ENCODE data around the gene TBCE. TPM values are rescaled to one million over a fixed set of nuclear protein-coding genes. Genes with fewer than 3 reads are reported as not detected.

TBCE gene
- total and polyA plus RNA-seq, 8 donors = 19.6 to 65.8 (median 50.1) TPM

- TF ChIP-seq CTCF (IDR thresholded peaks at IDR 0.05) = peak in 1 of 2 donors; percentile 28
- Histone ChIP-seq H3K27ac (peak within 1 kb of the TSS; percentile 96 to 97), H3K27me3 (no peaks in the 10 kb centered on the region), H3K36me3 (no peaks in the 10 kb centered on the region), H3K4me3 (peak within 1 kb of the TSS; percentile 85 to 99), H3K9me3 (no peaks in the 10 kb centered on the region), H3K4me1 (peaks cover 33 to 70% of the 10 kb centered on the region in 2 donors)
- DNase-seq = peak; percentile 98 to 99 (median 98)
- ATAC-seq = peak; percentile 90
- intact Hi-C loops (cut with DNase I) = no loop called here
Measured at GRCh38 chr1:235328271-235329138, 38.7 kb upstream of the TBCE start, which contains the start of gene GGPS1. Gene GGPS1 (plus strand): TSS chr1:235328570. CDS start chr1:235335265, 6,695 bp downstream.

- intact Hi-C loops (cut with DNase I) = no loop called here
Measured at GRCh38 chr1:235329139-235329902, 37.9 kb upstream of the TBCE start.

GRCh38 chr1:235330918-235331285, 36.3 kb upstream of the TBCE start:
- H3K4me3 ChIP-seq = peak overlapping the region in 1 of 2 donors; percentile 99
- no peak for ATAC-seq

More at GRCh38 chr1:235329139-235329902, 37.9 kb upstream of the TBCE start:
- Histone ChIP-seq H3K36me3 (no peaks in the 10 kb centered on the region), H3K9me3 (no peaks in the 10 kb centered on the region), H3K4me3 (peak overlapping the region; percentile 58 to 99), H3K27ac (peak overlapping the region; percentile 93 to 97), H3K4me1 (peaks cover 33 to 66% of the 10 kb centered on the region in 2 donors), H3K27me3 (no peaks in the 10 kb centered on the region)
- ATAC-seq = peak; percentile 3
- DNase-seq = peak in 3 of 4 donors; percentile 35 to 51 (median 41)
- TF ChIP-seq CTCF (IDR thresholded peaks at IDR 0.05) = no peak

GRCh38 chr1:235331401-235331800, 35.8 kb upstream of the TBCE start:
- ATAC-seq = no peak
- no peak for DNase-seq
- no peak overlapping the region for H3K4me3 ChIP-seq
- H3K27ac ChIP-seq = no peak overlapping the region
- intact Hi-C loops (cut with DNase I) = no loop called here
- no peaks in the 10 kb centered on the region for H3K27me3 ChIP-seq
- no peaks in the 10 kb centered on the region for H3K9me3 ChIP-seq
- H3K4me1 ChIP-seq = peaks cover 14 to 49% of the 10 kb centered on the region in 2 donors
- TF ChIP-seq CTCF (IDR thresholded peaks at IDR 0.05) = no peak
- peaks cover 0 to 13% of the 10 kb centered on the region in 2 donors for H3K36me3 ChIP-seq

More at GRCh38 chr1:235330918-235331285, 36.3 kb upstream of the TBCE start:
- Histone ChIP-seq H3K9me3 (no peaks in the 10 kb centered on the region), H3K27ac (peak overlapping the region in 1 of 2 donors; percentile 97), H3K4me1 (peaks cover 18 to 51% of the 10 kb centered on the region in 2 donors), H3K36me3 (peaks cover 0 to 8% of the 10 kb centered on the region in 2 donors), H3K27me3 (no peaks in the 10 kb centered on the region)
- intact Hi-C loops (cut with DNase I) = no loop called here
- no peak for DNase-seq
- TF ChIP-seq CTCF (IDR thresholded peaks at IDR 0.05) = no peak
